Measurements from ENCODE around the gene OR51I2.

DNA sequence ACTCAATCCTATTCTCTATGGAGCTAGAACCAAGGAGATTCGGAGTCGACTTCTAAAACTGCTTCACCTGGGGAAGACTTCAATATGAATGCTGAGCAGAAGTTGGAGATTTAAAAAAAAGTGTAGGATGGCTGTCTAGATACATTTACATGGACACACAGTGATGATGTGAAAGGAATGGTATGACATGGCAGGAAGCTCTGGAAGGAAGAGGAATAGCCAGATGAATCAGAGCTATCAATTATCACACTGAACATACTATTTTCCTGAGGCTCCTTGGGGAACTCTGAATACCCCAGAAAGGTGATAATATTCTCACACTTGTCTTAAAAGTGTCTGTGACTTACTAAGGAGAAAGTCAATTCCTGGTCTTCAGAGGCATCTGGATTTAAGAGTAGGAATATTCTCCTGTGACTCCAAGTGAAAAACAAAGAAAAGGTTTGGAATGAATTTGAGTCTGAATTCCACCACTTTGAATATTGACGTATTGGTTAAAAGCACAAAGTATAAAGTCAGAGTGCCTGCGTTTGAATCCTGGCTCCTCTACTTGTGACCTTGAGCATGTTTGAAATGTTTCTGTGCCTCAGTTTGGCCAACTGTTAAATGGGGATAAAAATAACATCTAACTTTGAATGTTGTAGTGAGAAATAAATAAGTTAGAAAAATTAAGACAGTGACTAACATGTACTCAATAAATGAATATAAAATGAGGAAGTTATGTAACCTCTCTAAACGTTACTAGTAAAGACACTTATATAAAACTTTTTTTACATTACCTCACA, 40.6 kb downstream of the OR51I2 start:
- TF ChIP-seq SUZ12 (IDR thresholded peaks at IDR 0.05; ENCODE audit: extremely low read depth, insufficient read depth, insufficient read length) (no peak), ZNF274 (IDR thresholded peaks at IDR 0.05; ENCODE audit: low read depth, low read length) (no peak)
